ENCODE measurements around the gene UNC5B.
"Not testable (repeated sequence)": the region's sequence is repeated elsewhere in the genome, so short reads cannot be mapped to it uniquely, and the experiment has no call there.

UNC5B gene

DNA sequence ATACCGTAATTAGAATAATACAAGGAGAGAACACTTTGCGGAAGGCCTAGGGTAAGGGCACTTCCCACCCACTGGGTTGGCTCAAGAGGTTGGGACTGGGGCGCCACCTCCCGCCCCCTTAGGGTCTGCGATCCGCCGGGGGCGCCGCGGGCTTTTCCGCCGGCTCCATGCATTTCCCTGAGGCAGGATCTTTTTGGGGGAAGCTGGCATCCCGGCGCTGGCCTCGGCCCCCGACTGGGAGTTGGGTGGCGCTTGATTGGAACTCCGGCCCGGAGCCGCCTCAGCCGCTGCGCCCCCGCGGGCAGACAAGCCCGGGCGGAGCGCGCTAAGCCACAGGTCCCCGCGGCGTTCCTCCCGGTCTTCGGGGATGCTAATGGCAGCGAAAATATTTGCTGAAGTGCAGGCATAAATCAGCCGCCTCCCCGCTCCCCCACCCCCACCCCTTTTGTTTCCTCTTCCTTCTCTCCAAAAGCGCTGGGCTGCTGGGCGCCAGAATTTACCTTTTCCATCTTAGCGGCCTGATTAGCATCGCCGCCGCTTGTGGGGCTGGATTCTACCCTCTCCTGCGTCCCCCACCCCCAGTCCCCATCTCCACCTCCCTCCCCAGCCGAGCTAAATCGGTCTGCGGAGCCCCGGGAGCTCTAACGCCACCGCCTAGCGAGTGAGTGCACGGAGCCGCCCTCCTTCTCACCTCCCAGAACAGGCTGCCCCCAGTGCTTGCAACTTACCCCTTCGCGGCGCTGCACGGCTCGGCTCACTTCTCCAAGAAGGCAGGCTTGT is 5.1 kb downstream of the UNC5B start:
- TF ChIP-seq POLR2AphosphoS5 (IDR thresholded peaks at IDR 0.05; ENCODE audit: borderline replicate concordance, low read depth, low read length) (no peak), EZH2 (IDR thresholded peaks at IDR 0.05) (no peak), FOXP2 (optimal IDR thresholded peaks at IDR 0.05; ENCODE audit: control extremely low read depth, extremely low read length, insufficient read depth) (no peak)
- Histone ChIP-seq H3K9me3 (ENCODE audit: low read depth, low read length) (no peaks in the 10 kb centered on the region), H3K4me3 (peak overlapping the region; percentile 75), H3K9ac (ENCODE audit: insufficient read length) (peak overlapping the region; percentile 64), H3K36me3 (ENCODE audit: insufficient read depth, low read length) (no peaks in the 10 kb centered on the region), H3K27ac (peak overlapping the region; percentile 90)
- no peak for DNase-seq (ENCODE audit: low read depth, low spot score)

DNA sequence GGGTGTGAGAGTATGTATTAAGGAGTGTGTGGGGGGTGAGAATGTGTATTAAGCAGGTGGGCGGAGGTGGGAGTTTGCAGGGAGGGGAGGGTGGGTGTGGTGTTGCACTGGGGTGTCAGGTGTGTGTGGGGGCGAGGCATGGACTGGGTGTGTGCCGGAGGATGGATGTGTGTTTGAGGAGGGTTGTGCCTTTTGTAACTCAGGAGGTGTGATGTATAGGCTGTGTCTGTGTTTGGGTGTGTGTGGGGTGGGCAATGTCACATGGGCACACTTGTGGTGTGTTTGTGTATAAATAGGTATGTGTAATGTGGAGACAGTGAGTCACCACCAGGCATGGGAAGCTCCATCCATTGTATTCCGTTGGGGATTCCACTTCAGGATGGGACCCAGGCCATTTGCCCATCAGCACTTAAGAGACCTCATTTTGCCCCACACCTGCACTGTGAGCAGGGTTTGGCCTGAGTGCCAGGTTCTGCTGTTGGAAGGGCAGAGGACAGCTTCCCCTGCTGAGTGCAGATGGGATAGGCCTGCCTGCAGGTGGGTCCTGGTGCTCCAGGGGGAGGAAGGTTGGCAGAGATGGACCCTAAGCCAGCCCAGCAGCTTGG is 5.8 kb downstream of the UNC5B start:
- no peak for DNase-seq (ENCODE audit: low read depth, low spot score)
- TF ChIP-seq FOXP2 (optimal IDR thresholded peaks at IDR 0.05; ENCODE audit: control extremely low read depth, extremely low read length, insufficient read depth) (no peak), EZH2 (IDR thresholded peaks at IDR 0.05) (no peak), POLR2AphosphoS5 (IDR thresholded peaks at IDR 0.05; ENCODE audit: borderline replicate concordance, low read depth, low read length) (no peak)
- no peak overlapping the region for H3K9ac ChIP-seq (ENCODE audit: insufficient read length)
- no peaks in the 10 kb centered on the region for H3K36me3 ChIP-seq (ENCODE audit: insufficient read depth, low read length)
- no peaks in the 10 kb centered on the region for H3K9me3 ChIP-seq (ENCODE audit: low read depth, low read length)
- H3K27ac ChIP-seq: no peak overlapping the region
- peak overlapping the region; percentile 75 for H3K4me3 ChIP-seq

DNA sequence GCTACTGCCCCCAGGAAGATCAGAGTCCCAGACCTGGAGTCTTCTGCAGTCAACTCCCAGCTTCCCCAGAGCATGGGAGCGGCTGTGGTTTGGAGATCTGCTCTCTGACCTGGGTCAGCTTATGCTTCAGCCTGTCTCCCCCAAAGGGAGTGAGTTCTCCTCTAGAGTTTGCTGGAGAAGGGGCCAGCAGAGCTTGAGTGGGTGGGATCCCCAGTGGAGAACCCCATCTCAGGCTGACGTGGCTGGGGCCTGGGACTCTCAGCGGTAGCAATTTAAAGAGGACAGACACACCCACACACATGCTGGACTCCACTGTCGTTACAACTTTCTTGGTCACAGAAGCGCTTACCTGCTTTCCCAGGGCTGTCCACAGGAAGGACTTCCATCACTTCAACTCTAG is 6.3 kb downstream of the UNC5B start:
- DNase-seq (ENCODE audit: low read depth, low spot score): no peak
- no peak overlapping the region for H3K4me3 ChIP-seq
- no peaks in the 10 kb centered on the region for H3K9me3 ChIP-seq (ENCODE audit: low read depth, low read length)
- H3K27ac ChIP-seq: peak overlapping the region; percentile 46; the same call in 1 of the 2 replicates
- H3K36me3 ChIP-seq (ENCODE audit: insufficient read depth, low read length): no peaks in the 10 kb centered on the region
- no peak for TF ChIP-seq FOXP2 (optimal IDR thresholded peaks at IDR 0.05; ENCODE audit: control extremely low read depth, extremely low read length, insufficient read depth)
- TF ChIP-seq EZH2 (IDR thresholded peaks at IDR 0.05): no peak
- no peak for TF ChIP-seq POLR2AphosphoS5 (IDR thresholded peaks at IDR 0.05; ENCODE audit: borderline replicate concordance, low read depth, low read length)
- no peak overlapping the region for H3K9ac ChIP-seq (ENCODE audit: insufficient read length)

DNA sequence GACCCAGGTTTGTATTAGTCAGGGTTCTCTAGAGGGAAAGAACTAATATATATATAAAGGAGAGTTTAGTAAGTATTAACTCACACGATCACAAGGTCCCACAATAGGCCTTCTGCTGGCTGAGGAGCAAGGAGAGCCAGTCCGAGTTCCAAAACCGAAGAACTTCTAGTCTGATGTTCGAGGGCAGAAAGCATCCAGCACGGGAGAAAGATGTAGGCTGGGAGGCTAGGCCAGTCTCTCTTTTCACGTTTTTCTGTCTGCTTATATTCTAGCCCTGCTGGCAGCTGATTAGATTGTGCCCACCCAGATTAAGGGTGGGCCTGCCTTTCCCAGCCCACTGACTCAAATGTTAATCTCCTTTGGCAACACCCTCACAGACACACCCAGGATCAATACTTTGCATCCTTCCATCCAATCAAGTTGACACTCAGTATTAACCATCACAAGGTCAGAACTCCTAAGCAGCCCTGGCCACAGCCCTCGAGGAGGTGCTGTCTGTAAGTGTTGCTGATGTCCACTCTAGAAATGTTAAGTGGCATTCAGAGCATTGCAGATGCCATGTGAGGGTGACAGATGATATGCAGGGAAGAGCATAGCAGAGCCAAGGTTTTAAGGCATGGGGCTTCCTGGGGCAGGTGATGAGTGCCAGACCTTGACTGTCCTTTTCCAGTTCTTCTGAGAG is 7.0 kb downstream of the UNC5B start:
- DNase-seq (ENCODE audit: low read depth, low spot score); H3K4me3 ChIP-seq; H3K9me3 ChIP-seq (ENCODE audit: low read depth, low read length); H3K36me3 ChIP-seq (ENCODE audit: insufficient read depth, low read length); H3K9ac ChIP-seq (ENCODE audit: insufficient read length): not testable (repeated sequence)
- H3K27ac ChIP-seq: peak overlapping the region; percentile 46; the same call in 1 of the 2 replicates

DNA sequence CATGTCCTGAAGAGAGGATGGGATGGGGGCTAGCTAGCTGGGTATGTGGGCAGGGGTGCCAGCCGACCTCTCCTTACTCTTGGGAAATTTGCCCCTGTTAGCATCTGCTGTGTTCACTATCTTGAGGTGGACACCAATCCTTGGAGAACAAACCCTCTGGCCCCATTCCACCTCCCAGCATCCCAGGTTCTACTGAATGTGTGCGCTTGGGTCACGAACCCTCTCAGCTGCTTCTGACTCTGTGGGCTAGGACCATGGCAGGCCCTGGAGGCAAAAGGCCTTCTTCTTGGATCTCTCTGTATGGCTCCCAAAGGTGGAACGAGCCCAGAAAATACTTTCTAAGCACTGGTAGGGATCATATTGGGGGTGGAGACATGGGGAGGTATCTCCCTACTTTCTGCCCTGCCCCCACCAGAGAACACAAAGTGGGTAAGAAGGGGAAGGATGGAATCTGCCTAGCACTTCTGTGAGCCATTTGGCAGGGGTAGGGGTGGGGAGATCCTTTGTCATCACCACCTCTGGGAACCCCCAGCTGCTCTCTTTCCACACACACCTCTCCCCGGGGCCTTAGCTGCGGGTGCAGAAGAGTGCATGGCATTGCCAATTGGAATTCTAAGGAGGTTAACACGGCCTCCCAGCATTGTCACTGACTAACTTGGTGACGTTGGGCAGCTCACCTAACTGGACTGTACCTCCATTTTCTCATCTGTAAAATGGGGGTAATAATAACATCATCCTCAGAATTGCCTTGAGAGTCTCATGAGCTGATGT is 7.7 kb downstream of the UNC5B start:
- no peak overlapping the region for H3K9ac ChIP-seq (ENCODE audit: insufficient read length)
- DNase-seq (ENCODE audit: low read depth, low spot score): no peak
- no peak overlapping the region for H3K4me3 ChIP-seq
- no peaks in the 10 kb centered on the region for H3K9me3 ChIP-seq (ENCODE audit: low read depth, low read length)
- H3K36me3 ChIP-seq (ENCODE audit: insufficient read depth, low read length): no peaks in the 10 kb centered on the region; the same call in 1 of the 2 replicates
- no peak for TF ChIP-seq EZH2 (IDR thresholded peaks at IDR 0.05)
- TF ChIP-seq POLR2AphosphoS5 (IDR thresholded peaks at IDR 0.05; ENCODE audit: borderline replicate concordance, low read depth, low read length): no peak
- TF ChIP-seq FOXP2 (optimal IDR thresholded peaks at IDR 0.05; ENCODE audit: control extremely low read depth, extremely low read length, insufficient read depth): no peak
- H3K27ac ChIP-seq: no peak overlapping the region; the same call in 1 of the 2 replicates

DNA sequence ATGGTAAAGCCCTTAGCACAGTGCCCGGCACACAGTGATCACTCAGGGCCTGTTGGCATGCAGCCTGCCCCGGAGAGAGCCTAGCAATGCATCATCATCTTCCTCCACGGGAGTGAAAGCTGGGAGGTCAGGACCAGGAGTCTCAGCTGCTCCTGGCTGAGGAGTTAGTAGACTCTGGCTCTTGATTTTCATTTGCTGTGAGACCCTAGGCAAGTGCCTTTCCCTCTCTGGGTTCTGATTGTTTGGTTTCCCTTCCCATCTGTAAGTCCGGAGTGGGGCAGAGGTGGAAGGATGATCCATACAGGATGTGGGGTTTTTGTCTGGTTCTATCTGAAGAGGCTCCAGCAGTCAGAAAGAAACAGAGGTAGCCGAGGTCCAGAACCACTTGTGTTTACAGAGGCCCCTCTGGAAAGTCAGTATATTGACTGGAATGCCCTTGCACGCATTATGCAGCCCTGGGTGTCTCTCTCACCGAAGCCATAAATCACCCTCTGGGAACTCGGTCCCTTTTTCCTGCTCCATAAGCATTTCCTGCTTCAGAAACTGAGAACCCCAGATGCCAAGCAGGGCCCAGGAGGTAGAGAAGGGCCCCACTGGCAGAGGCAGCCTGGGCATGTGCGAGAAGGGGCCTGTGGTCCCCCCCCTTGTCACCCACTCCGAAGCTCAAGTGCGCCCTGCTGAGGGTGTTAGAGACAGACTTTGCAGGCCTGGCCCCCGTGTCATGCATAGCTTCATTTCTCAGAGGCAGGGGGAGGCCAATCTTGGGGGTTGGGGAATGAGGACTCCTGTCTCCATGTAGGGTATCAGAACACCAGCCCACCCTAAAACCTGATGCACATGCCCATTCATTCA is 8.5 kb downstream of the UNC5B start:
- TF ChIP-seq EZH2 (IDR thresholded peaks at IDR 0.05): no peak
- no peak for TF ChIP-seq FOXP2 (optimal IDR thresholded peaks at IDR 0.05; ENCODE audit: control extremely low read depth, extremely low read length, insufficient read depth)
- Histone ChIP-seq H3K9ac (ENCODE audit: insufficient read length) (no peak overlapping the region), H3K27ac (peak overlapping the region; percentile 60), H3K36me3 (ENCODE audit: insufficient read depth, low read length) (no peaks in the 10 kb centered on the region; the same call in 1 of the 2 replicates), H3K4me3 (peak overlapping the region; percentile 40), H3K9me3 (ENCODE audit: low read depth, low read length) (no peaks in the 10 kb centered on the region)
- no peak for DNase-seq (ENCODE audit: low read depth, low spot score)

DNA sequence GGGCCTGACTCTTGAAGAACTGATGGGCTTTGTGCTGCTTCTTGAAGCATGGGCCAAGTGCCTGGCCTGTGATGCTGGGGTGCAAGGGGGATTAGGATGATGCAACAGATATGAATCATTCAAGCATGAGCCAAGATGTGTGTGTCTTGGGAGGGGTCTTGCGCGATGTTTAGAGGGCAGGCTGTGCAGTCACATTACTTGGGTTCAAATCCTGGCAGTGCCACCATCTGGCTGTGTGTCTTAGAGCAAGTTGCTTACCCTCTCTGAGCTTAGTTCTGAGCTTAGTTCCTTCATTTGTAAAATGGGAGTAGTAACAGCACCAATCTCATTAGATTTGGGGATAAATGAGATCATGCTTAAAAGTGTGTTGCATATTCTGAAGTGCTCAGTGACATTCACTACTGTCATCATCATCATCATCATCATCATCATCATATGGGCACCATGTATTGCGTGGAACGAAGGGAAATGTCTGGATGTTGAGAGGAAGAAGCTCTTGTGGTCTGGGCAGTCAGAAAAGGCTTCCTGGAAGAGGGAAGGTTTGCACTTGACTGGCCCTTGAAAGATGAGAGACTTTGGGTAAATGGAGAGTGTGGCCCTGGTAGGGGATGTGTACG is 9.3 kb downstream of the UNC5B start:
- no peaks in the 10 kb centered on the region for H3K9me3 ChIP-seq (ENCODE audit: low read depth, low read length)
- no peak overlapping the region for H3K9ac ChIP-seq (ENCODE audit: insufficient read length)
- no peak overlapping the region; the same call in 1 of the 2 replicates for H3K4me3 ChIP-seq
- DNase-seq (ENCODE audit: low read depth, low spot score): no peak
- no peak overlapping the region for H3K27ac ChIP-seq
- H3K36me3 ChIP-seq (ENCODE audit: insufficient read depth, low read length): no peaks in the 10 kb centered on the region; the same call in 1 of the 2 replicates
- TF ChIP-seq POLR2AphosphoS5 (IDR thresholded peaks at IDR 0.05; ENCODE audit: borderline replicate concordance, low read depth, low read length): no peak
- TF ChIP-seq FOXP2 (optimal IDR thresholded peaks at IDR 0.05; ENCODE audit: control extremely low read depth, extremely low read length, insufficient read depth): no peak
- no peak for TF ChIP-seq EZH2 (IDR thresholded peaks at IDR 0.05)
